ENCODE data around the gene SIGLEC11. TPM values are rescaled to one million over a fixed set of nuclear protein-coding genes. Genes with fewer than 3 reads are reported as not detected.

Gene SIGLEC11
- polyA plus RNA-seq, 3 donors = 0.28 to 2.2 (median 0.67) TPM

- H3K27ac Mint-ChIP-seq = no peak overlapping the region
- H2AFZ ChIP-seq (ENCODE audit: insufficient read depth, low read depth, low read length, poor library complexity, severe bottlenecking) = no peak overlapping the region
- DNase-seq = no peak
- no peak overlapping the region for H3K4me3 ChIP-seq (replicated peaks in 1 of 3; ENCODE audit: low read depth in 2 of 3, low read length in 3 of 3)
- peaks cover 0 to 5% (median 0%) of the 10 kb centered on the region in 7 donors for H3K9me3 Mint-ChIP-seq
- 95% methylated on average over 11 of the region's 11 CpGs for WGBS (ENCODE audit: insufficient coverage)
- intact Hi-C loops (cut with micrococcal nuclease) = no loop called here
- peaks cover 63% of the 10 kb centered on the region for H4K20me1 ChIP-seq (ENCODE audit: insufficient read depth, low read length)
- H3K4me1 ChIP-seq (ENCODE audit: control insufficient read depth in 1 of 2, insufficient read depth in 2 of 2, low read length in 2 of 2) = peaks cover 0 to 8% of the 10 kb centered on the region in 2 donors
- peaks cover 62 to 87% of the 10 kb centered on the region in 2 donors for H3K36me3 Mint-ChIP-seq
- H3K36me3 ChIP-seq (replicated peaks in 1 of 2; ENCODE audit: control insufficient read depth in 1 of 2, insufficient read depth in 2 of 2, low read length in 2 of 2) = peaks cover 33 to 77% of the 10 kb centered on the region in 2 donors
- H3K27ac ChIP-seq (ENCODE audit: low read depth in 1 of 2, low read length in 2 of 2) = no peak overlapping the region
- H3K9me3 ChIP-seq (replicated peaks in 1 of 2; ENCODE audit: control insufficient read depth in 1 of 2, insufficient read depth in 1 of 2, low read length in 2 of 2) = peaks cover 0 to 3% of the 10 kb centered on the region in 2 donors
- H3K79me2 ChIP-seq (ENCODE audit: insufficient read depth, low read length) = no peaks in the 10 kb centered on the region
- peaks cover 0 to 7% (median 2%) of the 10 kb centered on the region in 3 donors for H3K27me3 Mint-ChIP-seq (ENCODE audit: low read depth in 3 of 3)
- H3K27me3 ChIP-seq (ENCODE audit: control insufficient read depth in 2 of 2, insufficient read depth in 2 of 2, low read length in 2 of 2) = no peaks in the 10 kb centered on the region
- H3K4me3 Mint-ChIP-seq = no peak overlapping the region
- no peak overlapping the region for H3K9ac ChIP-seq (ENCODE audit: insufficient read depth, low read length, poor library complexity, severe bottlenecking)
- peaks cover 10% of the 10 kb centered on the region for H3K4me1 Mint-ChIP-seq
- no peak for TF ChIP-seq CTCF (IDR thresholded peaks at IDR 0.05)
- H3K4me2 ChIP-seq (replicated peaks; ENCODE audit: extremely low read depth, low read length, poor library complexity, severe bottlenecking) = no peak overlapping the region
Measured at GRCh38 chr19:49984491-49984890, 23.5 kb upstream of the SIGLEC11 start.

- Histone ChIP-seq H3K27ac (ENCODE audit: low read depth in 1 of 2, low read length in 2 of 2) (no peak overlapping the region), H3K9me3 (replicated peaks in 1 of 2; ENCODE audit: control insufficient read depth in 1 of 2, insufficient read depth in 1 of 2, low read length in 2 of 2) (peaks cover 0 to 3% of the 10 kb centered on the region in 2 donors), H3K4me1 (ENCODE audit: control insufficient read depth in 1 of 2, insufficient read depth in 2 of 2, low read length in 2 of 2) (peaks cover 0 to 8% of the 10 kb centered on the region in 2 donors), H2AFZ (ENCODE audit: insufficient read depth, low read depth, low read length, poor library complexity, severe bottlenecking) (no peak overlapping the region), H3K27me3 (ENCODE audit: control insufficient read depth in 2 of 2, insufficient read depth in 2 of 2, low read length in 2 of 2) (no peaks in the 10 kb centered on the region), H4K20me1 (ENCODE audit: insufficient read depth, low read length) (peaks cover 55% of the 10 kb centered on the region), H3K9ac (ENCODE audit: insufficient read depth, low read length, poor library complexity, severe bottlenecking) (no peak overlapping the region), H3K36me3 (replicated peaks in 1 of 2; ENCODE audit: control insufficient read depth in 1 of 2, insufficient read depth in 2 of 2, low read length in 2 of 2) (peaks cover 36 to 77% of the 10 kb centered on the region in 2 donors), H3K79me2 (ENCODE audit: insufficient read depth, low read length) (no peaks in the 10 kb centered on the region), H3K4me2 (replicated peaks; ENCODE audit: extremely low read depth, low read length, poor library complexity, severe bottlenecking) (no peak overlapping the region), H3K4me3 (replicated peaks in 1 of 3; ENCODE audit: low read depth in 2 of 3, low read length in 3 of 3) (no peak overlapping the region)
- peaks cover 0 to 7% (median 2%) of the 10 kb centered on the region in 3 donors for H3K27me3 Mint-ChIP-seq (ENCODE audit: low read depth in 3 of 3)
- intact Hi-C loops (cut with micrococcal nuclease) = loop anchor here (1.0 kb wide), 1 partner anchor 46 kb away; no protein-coding TSS in a partner anchor
- TF ChIP-seq CTCF (IDR thresholded peaks at IDR 0.05) = peak; percentile 94
- H3K9me3 Mint-ChIP-seq = peaks cover 0 to 5% (median 0%) of the 10 kb centered on the region in 7 donors
- H3K4me1 Mint-ChIP-seq = peaks cover 10% of the 10 kb centered on the region
- peak; percentile 68 to 80 (median 77) for DNase-seq
- WGBS (ENCODE audit: insufficient coverage) = 50% methylated on average over 6 of the region's 10 CpGs
- peaks cover 61 to 87% of the 10 kb centered on the region in 2 donors for H3K36me3 Mint-ChIP-seq
- H3K27ac Mint-ChIP-seq = peak overlapping the region in 2 of 7 donors; percentile 35 to 69
- no peak overlapping the region for H3K4me3 Mint-ChIP-seq
Measured at GRCh38 chr19:49983645-49984229, 22.8 kb upstream of the SIGLEC11 start.

Measured in CD14-positive monocyte (primary cell).